ENCODE measurements around the gene ZNF155.

- TF ChIP-seq CTCF (IDR thresholded peaks at IDR 0.05) (no peak), POLR2A (IDR thresholded peaks at IDR 0.05) (no peak)
Observed at GRCh38 chr19:43957891-43958290, 26.1 kb upstream of the ZNF155 start.

Data from sigmoid colon (tissue), 3 donors.